Stimulated activated CD8-positive, alpha-beta memory T cell treated with anti-CD3 and anti-CD28 coated beads, Interleukin-4, amount 100 ng/mL, for 1 hour (primary cell): ENCODE data around the gene MBD6.

Experiments
- DNase-seq, 2 donors: peaks; one replicate each; pipeline ENCODE4 v3.0.0-alpha.2; 2020; ENCODE audit warnings: low read depth in 2 of 2, low spot score in 1 of 2

MBD6 gene

DNA sequence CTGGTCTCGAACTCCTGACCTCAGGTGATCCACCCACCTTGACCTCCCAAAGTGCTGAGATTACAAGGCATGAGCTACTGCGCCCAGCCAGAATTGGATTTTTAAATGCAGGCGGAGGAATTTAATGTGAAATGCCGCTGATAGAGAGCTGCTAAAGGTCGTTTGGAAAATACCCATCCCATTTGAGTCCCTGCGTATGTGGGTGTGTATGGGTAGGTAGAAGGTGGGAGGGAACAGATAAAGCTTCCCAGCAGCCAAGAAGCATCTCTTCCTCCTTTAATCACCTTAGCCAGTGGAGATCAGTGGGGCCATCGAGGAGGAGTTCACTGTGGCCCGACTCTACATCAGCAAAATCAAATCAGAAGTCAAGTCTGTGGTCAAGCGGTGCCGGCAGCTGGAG lies 52.2 kb downstream of the MBD6 start:
- no peak for DNase-seq

DNA sequence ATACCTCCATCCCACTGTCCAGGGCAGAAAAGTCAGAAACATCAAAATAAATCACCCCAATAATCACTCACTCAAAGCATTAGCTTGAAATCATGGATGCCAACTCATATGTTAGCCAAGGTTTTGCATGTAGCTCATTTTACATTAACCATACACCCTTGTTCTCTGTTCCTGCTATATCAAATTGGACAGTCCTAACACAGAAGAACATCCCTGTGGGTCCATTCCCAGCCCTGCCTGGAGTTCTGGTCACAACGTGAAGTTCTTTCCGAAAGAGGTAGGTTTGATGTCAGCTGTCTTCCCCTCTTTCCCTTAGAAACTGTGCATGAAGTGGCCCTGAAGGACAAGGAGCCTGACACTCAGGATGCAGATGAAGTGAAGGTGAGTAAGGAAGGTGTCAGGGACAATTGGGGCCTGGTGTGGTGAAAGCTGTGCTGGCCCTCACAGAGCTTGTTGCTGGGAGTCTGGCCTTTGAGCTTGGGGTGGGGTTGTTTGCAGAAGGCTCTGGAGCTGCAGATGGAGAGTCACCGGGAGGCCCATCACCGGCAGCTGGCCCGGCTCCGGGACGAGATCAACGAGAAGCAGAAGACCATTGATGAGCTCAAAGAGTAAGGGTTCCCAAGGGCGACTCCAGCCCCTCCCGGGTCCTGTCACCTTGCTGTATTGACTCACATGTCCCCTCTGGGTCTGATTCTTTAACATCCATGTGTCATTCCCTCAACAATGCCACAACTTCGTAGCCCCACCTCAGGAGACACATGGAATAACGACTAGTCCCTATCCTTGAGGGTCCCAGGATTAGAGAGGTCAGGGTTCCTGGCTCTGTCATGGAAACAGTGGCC lies 53.4 kb downstream of the MBD6 start:
- DNase-seq, result no peak

DNA sequence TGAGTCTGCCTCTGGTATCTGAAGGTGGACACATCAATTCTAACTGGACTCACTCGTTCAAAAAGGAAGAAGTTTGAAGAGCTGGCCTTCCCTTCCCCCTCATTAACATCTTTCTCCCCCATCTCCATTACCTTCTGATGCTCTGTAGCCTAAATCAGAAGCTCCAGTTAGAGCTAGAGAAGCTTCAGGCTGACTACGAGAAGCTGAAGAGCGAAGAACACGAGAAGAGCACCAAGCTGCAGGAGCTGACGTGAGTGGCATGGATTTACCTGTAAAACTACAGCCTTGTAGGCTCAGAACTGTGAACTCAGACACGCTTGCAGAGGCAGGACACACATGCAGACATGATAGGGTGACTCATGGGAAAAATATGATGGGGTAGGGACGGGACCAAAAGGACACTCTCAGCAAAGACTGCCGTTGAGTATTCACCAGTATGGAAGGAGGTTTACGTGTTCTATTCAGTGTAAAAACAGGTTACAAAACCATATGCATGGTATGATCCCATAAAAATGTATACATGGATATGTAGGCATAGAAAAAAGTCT lies 54.1 kb downstream of the MBD6 start:
- DNase-seq, result no peak

DNA sequence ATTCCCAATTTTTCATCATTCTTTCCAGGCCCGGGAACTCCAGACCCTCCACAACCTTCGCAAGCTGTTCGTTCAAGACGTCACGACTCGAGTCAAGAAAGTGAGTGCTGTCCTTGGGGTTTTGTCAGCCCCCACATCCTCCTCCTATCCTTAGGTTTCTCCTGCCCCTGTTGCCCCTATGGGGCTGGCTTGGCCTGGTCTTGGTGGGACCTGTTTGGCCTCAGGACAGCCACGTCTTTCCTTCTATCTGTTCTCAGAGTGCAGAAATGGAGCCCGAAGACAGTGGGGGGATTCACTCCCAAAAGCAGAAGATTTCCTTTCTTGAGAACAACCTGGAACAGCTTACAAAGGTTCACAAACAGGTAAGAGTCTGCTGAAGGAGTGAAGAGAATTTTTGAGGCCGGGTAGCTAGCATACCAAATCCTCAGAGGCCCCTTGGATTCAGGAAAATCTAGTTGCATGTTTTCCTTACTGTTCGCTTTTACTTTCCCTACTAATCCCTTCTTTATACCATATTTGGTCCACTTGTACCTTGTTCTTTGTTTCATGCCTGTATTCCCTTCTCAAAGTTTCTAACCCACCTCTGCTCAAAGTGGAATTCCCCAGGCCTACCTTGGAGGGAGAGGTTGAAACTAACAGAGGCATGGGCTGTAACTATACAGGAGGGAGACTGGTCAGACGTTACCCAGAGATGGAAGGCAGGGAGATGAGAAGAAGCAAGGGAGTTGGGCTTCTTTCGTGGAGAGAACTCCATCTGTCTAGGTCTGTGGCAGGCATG lies 55.5 kb downstream of the MBD6 start:
- DNase-seq, result no peak

DNA sequence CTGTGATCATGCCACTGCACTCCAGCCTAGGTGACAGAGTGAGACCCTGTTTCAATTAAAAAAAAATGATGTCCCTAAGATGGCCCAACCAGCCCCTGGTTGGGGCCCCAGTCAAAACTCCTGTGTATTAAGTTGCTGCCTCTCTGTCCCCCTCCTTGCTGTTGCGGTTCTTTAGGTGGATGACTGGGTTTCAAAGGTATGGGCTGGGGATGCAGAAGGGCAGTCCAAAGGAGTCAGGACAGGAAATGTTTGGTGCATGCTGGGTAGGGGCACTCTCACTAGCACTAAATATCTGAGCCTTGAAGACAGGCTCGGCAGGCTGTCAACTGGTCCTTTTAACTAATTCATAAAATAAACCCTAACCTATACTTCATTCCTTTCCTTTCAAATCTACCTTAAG lies 56.4 kb downstream of the MBD6 start:
- no peak for DNase-seq
